ENCODE measurements around the gene IL13RA1.
"Not testable (repeated sequence)": the region's sequence is repeated elsewhere in the genome, so short reads cannot be mapped to it uniquely, and the experiment has no call there.

The IL13RA1 gene

DNA sequence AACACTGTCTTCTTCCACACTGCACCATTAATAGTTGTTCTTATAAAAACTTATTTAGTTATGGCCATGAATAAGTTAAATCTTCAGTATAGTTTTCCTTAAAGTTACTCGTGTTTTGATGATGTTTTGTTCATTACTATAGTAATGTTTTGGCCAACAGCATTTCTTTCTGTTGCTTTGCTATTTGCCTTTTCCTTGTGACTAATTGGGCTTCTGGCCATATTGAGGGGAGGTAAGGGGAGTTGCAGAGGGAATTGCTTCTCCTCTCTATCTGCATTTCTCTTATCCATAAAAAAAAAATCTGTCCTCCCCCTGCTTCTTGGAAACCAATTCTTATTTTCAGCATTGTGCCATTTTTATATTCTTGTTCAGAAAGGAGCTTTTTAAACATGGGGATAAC lies 53.5 kb downstream of the IL13RA1 start:
- DNase-seq = no peak

DNA sequence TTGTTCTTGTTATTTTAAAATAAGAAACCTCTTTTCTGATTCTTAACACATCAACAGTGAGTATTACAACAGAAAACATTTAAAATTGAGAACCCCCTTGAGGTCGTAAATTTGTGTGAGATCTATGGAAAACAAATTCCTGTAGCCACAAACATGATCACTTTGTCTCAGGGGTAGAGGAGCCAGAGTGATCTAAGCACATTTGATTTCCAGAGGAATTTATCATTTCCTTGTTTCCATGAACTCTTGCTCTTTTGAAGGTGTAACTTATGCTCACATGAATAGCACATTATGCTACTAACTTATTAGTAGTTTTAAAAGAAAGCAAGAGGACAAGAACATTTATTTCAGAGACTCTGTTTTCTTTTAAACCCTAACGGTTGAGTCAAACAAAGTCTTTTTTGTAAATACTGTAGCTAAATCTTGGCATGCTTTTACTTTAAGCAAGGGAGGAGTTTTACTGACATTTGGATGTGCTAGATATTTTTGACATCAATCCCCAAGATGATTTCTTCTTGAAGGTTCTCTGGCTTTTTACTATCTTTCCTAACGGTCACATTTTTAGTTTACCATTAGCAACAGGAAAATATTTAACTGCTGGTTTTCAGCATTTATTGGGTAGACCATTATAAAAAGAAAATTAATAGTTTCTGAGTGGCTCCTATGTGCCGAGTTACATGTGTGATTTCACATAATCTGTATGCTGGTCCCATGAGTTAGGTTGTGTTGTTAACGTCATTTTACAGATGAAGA lies 68.3 kb downstream of the IL13RA1 start:
- DNase-seq = no peak

GRCh38 chrX:118802857-118803256 lies 75.5 kb downstream of the IL13RA1 start:
- DNase-seq = no peak

DNA sequence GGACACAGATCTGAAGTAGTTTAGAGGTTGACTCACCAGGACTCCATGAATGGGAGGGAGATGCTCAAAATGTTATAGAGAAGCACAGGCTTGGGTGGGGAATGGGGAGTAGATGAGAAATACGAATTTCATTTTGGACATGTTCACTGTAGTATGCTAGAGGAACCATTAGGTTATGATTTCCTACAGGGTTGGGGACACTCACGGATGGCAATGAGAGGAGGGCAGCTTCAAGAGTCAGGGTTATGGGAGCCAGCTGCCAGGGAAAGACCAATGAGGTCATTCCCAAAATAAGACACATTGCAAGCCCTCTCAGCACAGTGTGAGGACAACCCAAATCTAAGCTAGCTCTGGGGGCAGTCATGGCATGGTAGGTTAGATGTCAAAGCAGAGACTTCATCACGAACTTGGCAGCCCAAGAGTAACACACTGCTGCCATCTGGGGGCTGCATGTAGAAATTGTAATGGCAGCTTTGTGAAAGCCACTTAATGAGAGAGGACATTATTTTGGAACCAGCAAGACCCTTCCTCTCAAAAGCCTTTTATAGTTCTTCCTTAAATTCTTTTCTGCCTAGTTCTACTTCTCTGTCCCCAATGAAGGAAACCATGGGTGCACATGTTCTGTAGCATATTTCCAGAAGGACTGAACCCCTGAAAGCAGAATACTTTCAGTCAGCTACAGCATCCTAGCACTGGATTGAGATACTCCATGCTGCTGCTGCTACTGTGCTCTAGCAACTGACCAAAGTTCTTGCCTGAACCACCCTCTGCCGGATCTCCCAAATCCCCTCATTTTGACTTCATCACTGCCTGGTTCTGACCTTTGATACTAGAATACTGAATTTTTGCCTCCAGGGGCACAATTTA lies 80.0 kb downstream of the IL13RA1 start:
- DNase-seq = no peak

- DNase-seq = not testable (repeated sequence)
Measured at GRCh38 chrX:118817257-118817656, 89.9 kb downstream of the IL13RA1 start.

GRCh38 chrX:118823263-118824172 lies 96.1 kb downstream of the IL13RA1 start, which contains the start of gene ZCCHC12:
TSS of gene ZCCHC12 (plus strand) at chrX:118823824. CDS start at chrX:118825245, 1,421 bp downstream.
- peak; percentile 28 for DNase-seq

GRCh38 chrX:118824173-118824730 lies 96.8 kb downstream of the IL13RA1 start:
- DNase-seq = no peak

- no peak for DNase-seq
Measured at GRCh38 chrX:118825227-118825626, 97.8 kb downstream of the IL13RA1 start.

GRCh38 chrX:118839334-118839958 lies 112.0 kb downstream of the IL13RA1 start:
- DNase-seq = peak; percentile 5

Measured in NCI-H226 (cell line).